ENCODE measurements around the gene PIM3.

DNA sequence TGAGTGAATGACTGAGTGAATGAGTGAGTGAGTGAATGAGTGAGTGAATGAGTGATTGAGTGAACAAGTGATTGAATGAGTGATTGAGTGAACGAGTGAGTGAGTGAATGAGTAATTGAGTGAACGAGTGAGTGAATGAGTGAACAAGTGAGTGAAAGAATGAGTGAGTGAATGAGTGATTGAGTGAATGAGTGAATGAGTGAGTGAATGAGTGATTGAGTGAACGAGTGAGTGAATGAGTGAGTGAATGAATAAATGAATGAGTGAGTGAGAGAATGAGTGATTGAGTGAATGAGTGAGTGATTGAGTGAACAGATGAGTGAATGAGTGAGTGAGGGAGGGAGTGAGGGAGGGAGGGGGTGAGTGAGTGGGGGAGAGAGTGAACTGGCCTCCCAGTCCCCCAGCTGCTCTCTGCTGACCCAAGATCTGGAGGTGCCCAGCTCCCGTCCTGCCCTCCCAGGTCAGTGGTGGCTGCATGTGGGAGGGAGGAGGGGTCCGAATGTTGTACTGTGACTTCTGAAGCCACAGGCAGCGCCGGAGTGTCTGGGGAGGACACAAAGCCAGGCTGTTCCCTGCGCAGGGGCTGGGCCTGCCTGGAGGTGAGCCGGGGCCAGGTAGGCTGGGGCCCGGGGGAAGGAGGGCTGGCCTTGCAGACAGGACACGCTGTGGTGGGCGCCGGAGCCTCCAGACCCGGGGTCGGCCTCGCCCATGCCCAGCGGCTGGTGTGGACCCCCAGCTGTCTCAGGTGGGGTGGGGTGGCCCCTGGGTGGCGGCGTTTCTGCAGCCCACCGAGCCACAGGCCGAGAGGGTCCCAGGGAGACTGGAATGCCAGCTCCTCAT is 17.8 kb upstream of the PIM3 start:
- TF ChIP-seq, protein P1, sequence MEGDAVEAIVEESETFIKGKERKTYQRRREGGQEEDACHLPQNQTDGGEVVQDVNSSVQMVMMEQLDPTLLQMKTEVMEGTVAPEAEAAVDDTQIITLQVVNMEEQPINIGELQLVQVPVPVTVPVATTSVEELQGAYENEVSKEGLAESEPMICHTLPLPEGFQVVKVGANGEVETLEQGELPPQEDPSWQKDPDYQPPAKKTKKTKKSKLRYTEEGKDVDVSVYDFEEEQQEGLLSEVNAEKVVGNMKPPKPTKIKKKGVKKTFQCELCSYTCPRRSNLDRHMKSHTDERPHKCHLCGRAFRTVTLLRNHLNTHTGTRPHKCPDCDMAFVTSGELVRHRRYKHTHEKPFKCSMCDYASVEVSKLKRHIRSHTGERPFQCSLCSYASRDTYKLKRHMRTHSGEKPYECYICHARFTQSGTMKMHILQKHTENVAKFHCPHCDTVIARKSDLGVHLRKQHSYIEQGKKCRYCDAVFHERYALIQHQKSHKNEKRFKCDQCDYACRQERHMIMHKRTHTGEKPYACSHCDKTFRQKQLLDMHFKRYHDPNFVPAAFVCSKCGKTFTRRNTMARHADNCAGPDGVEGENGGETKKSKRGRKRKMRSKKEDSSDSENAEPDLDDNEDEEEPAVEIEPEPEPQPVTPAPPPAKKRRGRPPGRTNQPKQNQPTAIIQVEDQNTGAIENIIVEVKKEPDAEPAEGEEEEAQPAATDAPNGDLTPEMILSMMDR (IDR thresholded peaks at IDR 0.05) = no peak
- TF ChIP-seq EP300 (IDR thresholded peaks at IDR 0.05) (no peak), POLR2A (IDR thresholded peaks at IDR 0.05) (no peak)
